ENCODE results near the gene DLX2. TPM values are rescaled to one million over a fixed set of nuclear protein-coding genes. Genes with fewer than 3 reads are reported as not detected.
A peak's percentile ranks its signal among the peaks of the same experiment; 100 is the strongest.

The DLX2 gene
- total RNA-seq, 1 experiment from 2014 or later: 4.4 TPM

GRCh38 chr2:172098650-172099471, 3.8 kb downstream of the DLX2 start:
- intact Hi-C loops (cut with micrococcal nuclease; ENCODE audit: unreplicated experiment) (no loop called here), in situ Hi-C loops (cut with HindIII; ENCODE audit: low pct_unique_long_range_greater_than_20kb, low sequenced_read_pairs) (no loop called here)
- BruUV-seq (replicated peaks): no TSS peak
- ATAC-seq (peak; percentile 24), DNase-seq (ENCODE audit: low read depth, low spot score) (no peak)
- ChIA-PET POLR2A (interaction anchor here (0.5 to 0.6 kb wide), 2 partner anchors 30 to 82 kb away, joined by 8 to 10 read pairs; no protein-coding TSS in a partner anchor), CTCF (interaction anchor here (0.6 to 0.9 kb wide), 2 partner anchors 12 to 19 kb away, joined by 5 to 8 read pairs; no protein-coding TSS in a partner anchor)
- Histone ChIP-seq H3K27me3 (ENCODE audit: control insufficient read depth, insufficient read depth, low read length) (no peaks in the 10 kb centered on the region; the same call in 1 of the 2 replicates), H3K4me3 (ENCODE audit: low read depth in 2 of 2, low read length in 2 of 2) (peak overlapping the region; percentile 34 to 56), H3K36me3 (ENCODE audit: control insufficient read depth, insufficient read depth, low read length) (no peaks in the 10 kb centered on the region; the same call in 1 of the 2 replicates), H3K27ac (ENCODE audit: low read length) (peak overlapping the region; percentile 82), H3K4me1 (ENCODE audit: control insufficient read depth, insufficient read depth, low read length) (peaks cover 38% of the 10 kb centered on the region), H3K9me3 (ENCODE audit: control insufficient read depth, insufficient read depth, low read depth, low read length) (no peaks in the 10 kb centered on the region)
- peak; percentile 36; the same call in 1 of the 2 replicates for TF ChIP-seq SIN3A (IDR thresholded peaks at IDR 0.05; ENCODE audit: borderline replicate concordance, insufficient read depth, low read depth, low read length)
- TF ChIP-seq POLR2AphosphoS5 (IDR thresholded peaks at IDR 0.05; ENCODE audit: low read depth, low read length): no peak
- TF ChIP-seq TCF7L2 (IDR thresholded peaks at IDR 0.05; ENCODE audit: low read depth, low read length): peak; percentile 78

- no peaks in the 10 kb centered on the region; the same call in 1 of the 2 replicates for H3K27me3 ChIP-seq (ENCODE audit: control insufficient read depth, insufficient read depth, low read length)
- H3K27ac ChIP-seq (ENCODE audit: low read length): peak overlapping the region; percentile 82
- TF ChIP-seq CTCF (IDR thresholded peaks at IDR 0.05) (no peak), REST (IDR thresholded peaks at IDR 0.05; ENCODE audit: insufficient read depth in 1 of 2, low read depth in 2 of 2, low read length in 1 of 2) (no peak), TCF7L2 (IDR thresholded peaks at IDR 0.05; ENCODE audit: low read depth, low read length) (no peak), POLR2AphosphoS5 (IDR thresholded peaks at IDR 0.05; ENCODE audit: low read depth, low read length) (no peak), SIN3A (IDR thresholded peaks at IDR 0.05; ENCODE audit: borderline replicate concordance, insufficient read depth, low read depth, low read length) (no peak)
- peaks cover 38% of the 10 kb centered on the region for H3K4me1 ChIP-seq (ENCODE audit: control insufficient read depth, insufficient read depth, low read length)
- CTCF ChIA-PET: interaction anchor here (0.9 kb wide), 1 partner anchor 11 kb away, joined by 5 read pairs; no protein-coding TSS in a partner anchor
- in situ Hi-C loops (cut with HindIII; ENCODE audit: low pct_unique_long_range_greater_than_20kb, low sequenced_read_pairs): no loop called here
- no TSS peak for BruUV-seq (replicated peaks)
- POLR2A ChIA-PET: no interaction called here
- H3K9me3 ChIP-seq (ENCODE audit: control insufficient read depth, insufficient read depth, low read depth, low read length): no peaks in the 10 kb centered on the region
- intact Hi-C loops (cut with micrococcal nuclease; ENCODE audit: unreplicated experiment): no loop called here
- DNase-seq (ENCODE audit: low read depth, low spot score): no peak
- peak overlapping the region; percentile 34 to 56 for H3K4me3 ChIP-seq (ENCODE audit: low read depth in 2 of 2, low read length in 2 of 2)
- no peak for ATAC-seq
- no peaks in the 10 kb centered on the region; the same call in 1 of the 2 replicates for H3K36me3 ChIP-seq (ENCODE audit: control insufficient read depth, insufficient read depth, low read length)
Measured at GRCh38 chr2:172098287-172098649, 4.4 kb downstream of the DLX2 start.
